HG03196 (cell line): ENCODE results near the gene P2RX4.
A peak's percentile ranks its signal among the peaks of the same experiment; 100 is the strongest.
"Not testable (repeated sequence)": the region's sequence is repeated elsewhere in the genome, so short reads cannot be mapped to it uniquely, and the experiment has no call there.

ENCODE experiments used
- ATAC-seq: cut with Tn5 transposase; IDR thresholded peaks from one replicate; pipeline ENCODE4 v1.9.1; 2021; ENCODE audit not compliant: unreplicated experiment

Gene P2RX4

GRCh38 chr12:121209624-121210572, at the start of gene P2RX4:
TSS of gene P2RX4 (plus strand) at chr12:121210129. CDS start at chr12:121210165, 36 bp downstream.
- ATAC-seq, result peak; percentile 82

- no peak for ATAC-seq
Measured at GRCh38 chr12:121162384-121162783, 47.5 kb upstream of the P2RX4 start.

GRCh38 chr12:121162985-121163384, 46.9 kb upstream of the P2RX4 start:
- ATAC-seq, result no peak

GRCh38 chr12:121164839-121165238, 45.1 kb upstream of the P2RX4 start:
- ATAC-seq, result not testable (repeated sequence)

GRCh38 chr12:121165316-121165715, 44.6 kb upstream of the P2RX4 start:
- no peak for ATAC-seq

GRCh38 chr12:121166356-121166755, 43.6 kb upstream of the P2RX4 start:
- no peak for ATAC-seq

- ATAC-seq, result no peak
Measured at GRCh38 chr12:121167232-121167820, 42.6 kb upstream of the P2RX4 start.

GRCh38 chr12:121167951-121168350, 42.0 kb upstream of the P2RX4 start:
- ATAC-seq, result no peak

- ATAC-seq, result no peak
Measured at GRCh38 chr12:121170151-121170550, 39.8 kb upstream of the P2RX4 start.

GRCh38 chr12:121170611-121171260, 39.2 kb upstream of the P2RX4 start:
- ATAC-seq, result no peak

- ATAC-seq, result no peak
Measured at GRCh38 chr12:121172145-121172544, 37.8 kb upstream of the P2RX4 start.

GRCh38 chr12:121175383-121176119, 34.4 kb upstream of the P2RX4 start:
- no peak for ATAC-seq

- ATAC-seq, result no peak
Measured at GRCh38 chr12:121176826-121177529, 33.0 kb upstream of the P2RX4 start.

GRCh38 chr12:121181181-121181580, 28.7 kb upstream of the P2RX4 start:
- no peak for ATAC-seq

GRCh38 chr12:121182222-121182893, 27.6 kb upstream of the P2RX4 start:
- ATAC-seq, result no peak

GRCh38 chr12:121184425-121184824, 25.5 kb upstream of the P2RX4 start:
- ATAC-seq, result no peak

- no peak for ATAC-seq
Measured at GRCh38 chr12:121184984-121185889, 24.7 kb upstream of the P2RX4 start.

GRCh38 chr12:121186826-121187225, 23.1 kb upstream of the P2RX4 start:
- no peak for ATAC-seq

GRCh38 chr12:121187501-121187900, 22.4 kb upstream of the P2RX4 start:
- no peak for ATAC-seq
